Kidney glomerular epithelial cell (primary cell): ENCODE measurements around the gene CCDC33.
A peak's percentile ranks its signal among the peaks of the same experiment; 100 is the strongest.
"Not testable (repeated sequence)": the region's sequence is repeated elsewhere in the genome, so short reads cannot be mapped to it uniquely, and the experiment has no call there.

Experiments
- DNase-seq: peaks from one replicate; lab custom pipeline; 2025; lab: John Stamatoyannopoulos, UW

Gene CCDC33

GRCh38 chr15:74333093-74333492, 97.0 kb downstream of the CCDC33 start:
- no peak for DNase-seq

GRCh38 chr15:74333662-74334061, 97.5 kb downstream of the CCDC33 start:
- no peak for DNase-seq

GRCh38 chr15:74334127-74334526, 98.0 kb downstream of the CCDC33 start:
- no peak for DNase-seq

GRCh38 chr15:74335396-74335795, 99.3 kb downstream of the CCDC33 start:
- no peak for DNase-seq

GRCh38 chr15:74336061-74337005, 100.2 kb downstream of the CCDC33 start:
- DNase-seq = no peak

GRCh38 chr15:74337146-74337545, 101.0 kb downstream of the CCDC33 start:
- DNase-seq = no peak

GRCh38 chr15:74337607-74338211, 101.6 kb downstream of the CCDC33 start:
- DNase-seq = no peak

GRCh38 chr15:74338676-74339075, 102.5 kb downstream of the CCDC33 start:
- no peak for DNase-seq

- DNase-seq = no peak
Observed at GRCh38 chr15:74339371-74339770, 103.2 kb downstream of the CCDC33 start.

GRCh38 chr15:74340150-74340549, 104.0 kb downstream of the CCDC33 start:
- DNase-seq = no peak

- DNase-seq = no peak
Observed at GRCh38 chr15:74343127-74343796, 107.1 kb downstream of the CCDC33 start.

- no peak for DNase-seq
Observed at GRCh38 chr15:74343797-74344127, 107.6 kb downstream of the CCDC33 start.

- DNase-seq = peak; percentile 17
Observed at GRCh38 chr15:74345051-74345450, 108.9 kb downstream of the CCDC33 start.

- DNase-seq = no peak
Observed at GRCh38 chr15:74347757-74348250, 111.7 kb downstream of the CCDC33 start.

- DNase-seq = no peak
Observed at GRCh38 chr15:74349241-74349778, 113.2 kb downstream of the CCDC33 start.

GRCh38 chr15:74350295-74351275, 114.5 kb downstream of the CCDC33 start:
- DNase-seq = no peak

GRCh38 chr15:74351670-74352069, 115.5 kb downstream of the CCDC33 start:
- DNase-seq = no peak

GRCh38 chr15:74352393-74352910, 116.3 kb downstream of the CCDC33 start:
- DNase-seq = no peak

- not testable (repeated sequence) for DNase-seq
Observed at GRCh38 chr15:74353992-74354391, 117.9 kb downstream of the CCDC33 start.

- DNase-seq = not testable (repeated sequence)
Observed at GRCh38 chr15:74356050-74356449, 119.9 kb downstream of the CCDC33 start.

GRCh38 chr15:74357514-74357913, 121.4 kb downstream of the CCDC33 start:
- DNase-seq = not testable (repeated sequence)
